Measurements from ENCODE around the gene UBASH3A. TPM values are rescaled to one million over a fixed set of nuclear protein-coding genes. Genes with fewer than 3 reads are reported as not detected.

UBASH3A gene
- total RNA-seq, 3 donors from 2014 or later: 0.32 to 1.5 (median 0.66) TPM

DNA sequence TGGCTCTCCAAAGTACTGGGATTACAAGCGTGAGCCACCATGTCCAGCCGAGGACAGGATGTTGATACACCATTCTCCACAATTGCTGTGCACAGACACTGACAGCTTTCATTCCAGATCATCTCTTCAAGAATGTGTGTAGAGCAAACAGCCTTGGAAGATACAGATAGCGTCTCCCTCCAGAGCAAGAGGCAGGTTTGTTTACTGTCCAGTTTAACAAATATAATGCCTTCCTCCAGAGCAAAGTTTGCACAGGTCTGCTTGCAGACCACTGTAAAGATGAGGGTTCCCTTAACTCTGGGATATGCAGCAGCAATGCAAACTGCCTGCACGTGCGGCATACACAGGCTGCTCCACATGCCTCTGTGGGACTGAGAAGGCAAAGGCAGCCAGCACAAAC is 12.4 kb upstream of the UBASH3A start:
- H3K4me1 ChIP-seq: peaks cover 0 to 5% of the 10 kb centered on the region in 2 donors
- no peaks in the 10 kb centered on the region for H3K9me3 ChIP-seq
- H3K36me3 ChIP-seq: no peaks in the 10 kb centered on the region
- no peak overlapping the region for H3K4me3 ChIP-seq
- H3K27me3 ChIP-seq: no peaks in the 10 kb centered on the region
- intact Hi-C loops (cut with DNase I; ENCODE audit: low total_unique reads): no loop called here
- peak overlapping the region; percentile 80 to 84 for H3K27ac ChIP-seq
- DNase-seq (ENCODE audit: low spot score in 2 of 2): no peak
- no peak for TF ChIP-seq POLR2AphosphoS5 (IDR thresholded peaks at IDR 0.05)
- TF ChIP-seq, protein P1, sequence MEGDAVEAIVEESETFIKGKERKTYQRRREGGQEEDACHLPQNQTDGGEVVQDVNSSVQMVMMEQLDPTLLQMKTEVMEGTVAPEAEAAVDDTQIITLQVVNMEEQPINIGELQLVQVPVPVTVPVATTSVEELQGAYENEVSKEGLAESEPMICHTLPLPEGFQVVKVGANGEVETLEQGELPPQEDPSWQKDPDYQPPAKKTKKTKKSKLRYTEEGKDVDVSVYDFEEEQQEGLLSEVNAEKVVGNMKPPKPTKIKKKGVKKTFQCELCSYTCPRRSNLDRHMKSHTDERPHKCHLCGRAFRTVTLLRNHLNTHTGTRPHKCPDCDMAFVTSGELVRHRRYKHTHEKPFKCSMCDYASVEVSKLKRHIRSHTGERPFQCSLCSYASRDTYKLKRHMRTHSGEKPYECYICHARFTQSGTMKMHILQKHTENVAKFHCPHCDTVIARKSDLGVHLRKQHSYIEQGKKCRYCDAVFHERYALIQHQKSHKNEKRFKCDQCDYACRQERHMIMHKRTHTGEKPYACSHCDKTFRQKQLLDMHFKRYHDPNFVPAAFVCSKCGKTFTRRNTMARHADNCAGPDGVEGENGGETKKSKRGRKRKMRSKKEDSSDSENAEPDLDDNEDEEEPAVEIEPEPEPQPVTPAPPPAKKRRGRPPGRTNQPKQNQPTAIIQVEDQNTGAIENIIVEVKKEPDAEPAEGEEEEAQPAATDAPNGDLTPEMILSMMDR (IDR thresholded peaks at IDR 0.05): no peak
- TF ChIP-seq POLR2A (IDR thresholded peaks at IDR 0.05): no peak

DNA sequence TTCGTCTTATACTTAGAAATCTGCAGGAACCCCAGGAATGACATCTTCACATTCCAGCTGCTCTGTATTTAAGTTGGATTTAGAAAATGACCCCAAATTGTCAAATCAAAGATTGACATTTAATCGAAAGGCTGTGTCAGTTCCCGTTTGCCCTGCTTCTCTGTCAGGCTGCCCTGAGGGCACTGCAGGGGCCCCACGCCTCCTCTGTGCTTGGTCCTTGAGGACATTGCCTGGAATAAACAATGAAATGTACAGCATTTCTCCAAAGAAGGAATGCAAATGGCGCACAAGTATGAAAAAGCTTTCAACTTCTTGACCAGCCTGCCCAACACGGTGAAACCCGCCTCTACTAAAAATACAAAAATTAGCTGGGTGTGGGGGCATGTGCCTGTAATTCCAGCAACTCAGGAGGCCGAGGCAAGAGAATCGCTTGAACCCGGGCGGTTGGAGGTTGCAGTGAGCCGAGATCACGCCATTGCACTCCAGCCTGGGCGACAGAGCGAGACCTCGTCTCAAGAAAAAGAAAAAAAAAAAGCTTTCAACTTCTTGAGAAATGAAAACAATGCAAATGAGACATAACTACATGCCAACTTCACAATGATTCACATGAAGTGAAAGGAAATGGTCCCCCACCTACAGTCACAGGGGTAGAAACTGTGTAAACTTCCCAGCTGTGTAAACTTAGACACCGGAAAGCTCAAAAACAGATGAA is 10.8 kb upstream of the UBASH3A start:
- TF ChIP-seq, protein P1 (IDR thresholded peaks at IDR 0.05): no peak
- TF ChIP-seq POLR2A (IDR thresholded peaks at IDR 0.05) (no peak), POLR2AphosphoS5 (IDR thresholded peaks at IDR 0.05) (no peak)
- Histone ChIP-seq H3K36me3 (no peaks in the 10 kb centered on the region), H3K27ac (no peak overlapping the region), H3K9me3 (no peaks in the 10 kb centered on the region), H3K4me3 (no peak overlapping the region), H3K4me1 (peaks cover 0 to 5% of the 10 kb centered on the region in 2 donors), H3K27me3 (no peaks in the 10 kb centered on the region)
- no peak for DNase-seq (ENCODE audit: low spot score in 2 of 2)
- intact Hi-C loops (cut with DNase I; ENCODE audit: low total_unique reads): no loop called here

DNA sequence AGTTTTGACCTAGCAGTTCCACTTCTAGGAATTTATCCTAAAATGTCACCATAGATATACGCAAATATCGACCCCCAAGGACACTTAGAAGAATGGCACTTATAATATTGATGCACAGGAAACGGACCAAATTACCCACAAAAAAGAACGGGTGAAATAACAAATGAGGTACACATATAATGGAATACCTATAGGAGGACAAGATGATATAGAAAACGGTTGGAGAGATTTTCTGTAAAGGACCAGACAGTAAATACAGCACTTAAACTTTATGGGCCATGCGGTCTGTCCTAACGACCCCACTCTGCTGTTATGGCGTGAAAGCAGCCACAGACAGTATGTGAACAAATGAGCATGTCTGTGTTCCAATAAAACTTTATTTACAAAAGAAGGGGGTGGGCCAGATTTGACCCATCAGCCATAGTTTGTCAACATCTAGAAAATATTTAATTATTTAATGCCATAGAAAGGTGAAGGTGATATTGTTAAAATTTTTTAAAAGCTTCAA is 10.2 kb upstream of the UBASH3A start:
- no peak overlapping the region for H3K27ac ChIP-seq
- intact Hi-C loops (cut with DNase I; ENCODE audit: low total_unique reads): no loop called here
- peaks cover 0 to 5% of the 10 kb centered on the region in 2 donors for H3K4me1 ChIP-seq
- DNase-seq (ENCODE audit: low spot score in 2 of 2): no peak
- no peak overlapping the region for H3K4me3 ChIP-seq
- no peaks in the 10 kb centered on the region for H3K9me3 ChIP-seq
- TF ChIP-seq POLR2A (IDR thresholded peaks at IDR 0.05) (no peak), POLR2AphosphoS5 (IDR thresholded peaks at IDR 0.05) (no peak)
- TF ChIP-seq, protein P1 (IDR thresholded peaks at IDR 0.05): no peak
- H3K27me3 ChIP-seq: no peaks in the 10 kb centered on the region
- no peaks in the 10 kb centered on the region for H3K36me3 ChIP-seq

DNA sequence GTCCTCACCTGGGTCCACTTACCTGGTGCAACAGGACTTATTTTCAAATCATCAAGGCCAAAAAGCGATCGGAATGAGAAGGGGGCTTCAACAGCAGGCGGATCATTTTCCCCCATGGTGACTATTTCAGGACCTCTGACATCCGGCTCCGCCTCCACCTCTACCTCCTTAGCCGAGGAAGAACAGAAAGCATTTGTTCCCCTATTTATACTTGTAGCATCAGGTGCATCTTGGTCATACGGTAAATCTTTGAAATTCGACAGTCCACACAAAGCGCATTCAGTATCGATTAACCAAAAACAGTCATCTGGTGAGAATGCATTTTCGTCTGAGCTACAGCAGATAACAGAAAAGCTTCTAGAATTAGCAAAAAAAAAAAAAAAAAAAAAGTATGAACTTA is 8.4 kb upstream of the UBASH3A start:
- TF ChIP-seq, protein P1 (IDR thresholded peaks at IDR 0.05): no peak
- DNase-seq (ENCODE audit: low spot score in 2 of 2): peak in 1 of 2 donors; percentile 17
- H3K9me3 ChIP-seq: no peaks in the 10 kb centered on the region
- H3K27me3 ChIP-seq: no peaks in the 10 kb centered on the region
- intact Hi-C loops (cut with DNase I; ENCODE audit: low total_unique reads): no loop called here
- H3K4me3 ChIP-seq: peak overlapping the region in 1 of 3 donors; percentile 1
- H3K36me3 ChIP-seq: no peaks in the 10 kb centered on the region
- no peaks in the 10 kb centered on the region for H3K4me1 ChIP-seq
- peak overlapping the region; percentile 89 to 91 for H3K27ac ChIP-seq

DNA sequence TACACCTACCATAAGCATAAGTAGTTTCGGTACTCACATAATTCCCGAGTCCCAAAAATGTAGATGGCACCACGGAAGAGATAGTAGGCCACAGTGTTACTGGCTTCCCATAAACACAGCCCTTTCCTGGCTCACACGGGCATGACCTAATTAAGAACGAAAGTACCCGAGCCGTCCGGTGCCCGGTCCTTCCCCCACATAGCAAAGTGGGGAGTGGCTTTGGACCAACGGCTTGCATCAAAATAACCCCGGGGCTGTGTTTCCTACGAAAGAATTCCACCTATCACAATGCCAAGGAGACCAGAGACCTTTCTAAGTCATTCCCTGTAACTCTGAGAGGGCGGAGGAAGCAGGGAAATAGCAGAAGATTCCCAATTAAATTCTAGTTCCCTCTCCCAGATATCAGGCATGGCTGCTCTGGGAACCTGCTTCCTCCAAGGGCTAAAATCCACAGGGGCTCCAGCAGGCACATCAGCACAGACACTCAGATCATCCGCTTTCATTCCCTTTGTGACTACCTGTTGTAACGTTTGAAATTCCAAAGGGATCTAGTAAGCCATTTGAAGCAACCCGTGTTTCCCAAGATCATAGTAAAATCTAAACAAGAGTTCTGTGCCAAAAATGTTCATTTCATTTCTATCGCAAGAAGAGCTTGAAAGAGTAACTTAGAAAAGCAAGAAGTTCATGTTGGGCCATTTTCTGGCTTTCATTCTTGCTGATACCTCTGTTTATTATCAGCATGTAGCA is 7.6 kb upstream of the UBASH3A start, which contains the start of gene TMPRSS3:
TSS of gene TMPRSS3 (minus strand) at position 148 of the 747 bp plus-strand sequence. CDS start 635 bp downstream, outside the sequence.
- Histone ChIP-seq H3K4me3 (peak within 1 kb of the TSS in 2 of 3 donors; percentile 19 to 40), H3K27ac (peak within 1 kb of the TSS; percentile 89 to 91), H3K9me3 (no peaks in the 10 kb centered on the region), H3K27me3 (no peaks in the 10 kb centered on the region), H3K36me3 (no peaks in the 10 kb centered on the region), H3K4me1 (no peaks in the 10 kb centered on the region)
- DNase-seq (ENCODE audit: low spot score in 2 of 2): peak; percentile 78 to 89
- intact Hi-C loops (cut with DNase I; ENCODE audit: low total_unique reads): no loop called here
- TF ChIP-seq POLR2A (IDR thresholded peaks at IDR 0.05) (no peak), POLR2AphosphoS5 (IDR thresholded peaks at IDR 0.05) (peak in 1 of 3 donors; percentile 65)
